Measurements from ENCODE around the gene DYNC1H1.

DNA sequence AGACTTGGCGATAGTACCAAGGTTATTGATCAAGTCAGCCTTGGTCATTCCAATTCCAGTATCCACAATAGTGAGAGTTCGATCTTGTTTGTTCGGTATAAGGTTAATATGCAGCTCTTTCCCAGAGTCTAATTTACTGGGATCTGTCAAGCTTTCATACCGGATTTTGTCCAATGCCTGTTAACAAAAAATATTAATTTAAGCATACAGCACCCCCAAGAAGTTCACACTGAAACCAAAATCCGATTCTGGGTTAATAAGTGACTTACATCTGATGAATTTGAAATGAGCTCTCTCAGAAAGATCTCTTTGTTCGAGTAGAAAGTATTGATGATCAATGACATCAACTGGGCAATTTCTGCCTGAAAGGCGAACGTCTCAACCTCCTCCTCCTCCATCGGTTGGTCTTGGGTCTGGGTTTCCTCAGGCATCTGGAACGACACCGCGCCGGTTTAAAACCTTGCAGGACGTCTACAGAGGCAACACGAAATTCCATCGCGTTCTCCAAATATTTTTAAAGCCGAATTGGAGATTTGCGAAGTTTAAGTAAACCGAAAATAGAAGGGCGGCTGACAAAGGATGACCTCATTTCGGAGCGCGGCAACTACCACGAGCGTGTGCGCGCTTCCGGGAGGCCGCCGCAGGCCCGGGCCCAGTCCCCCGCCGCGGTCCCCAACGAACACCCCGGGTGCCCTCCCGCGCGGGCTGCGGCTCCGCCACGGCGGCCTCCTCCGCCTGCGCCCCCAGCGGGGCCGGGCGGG, 121.8 kb downstream of the DYNC1H1 start:
- no peak for TF ChIP-seq CTCF (IDR thresholded peaks at IDR 0.05)
- peak in 1 of 3 donors; percentile 39 for TF ChIP-seq POLR2AphosphoS5 (IDR thresholded peaks at IDR 0.05)
- TF ChIP-seq EP300 (IDR thresholded peaks at IDR 0.05) = no peak
